OCI-LY7 (cell line): ENCODE data around the gene HMG20A. TPM values are rescaled to one million over a fixed set of nuclear protein-coding genes. Genes with fewer than 3 reads are reported as not detected.

Experiments used
- BruUV-seq: library from RNA; stranded (reverse); fragments of 400-500 nt; replicated peaks from 2 replicates; lab custom pipeline; 2021; lab: Mats Ljungman, UMichigan
- CTCF ChIA-PET: fragments of 300-600 bp; sonication (Branson Sonifier 250); formaldehyde crosslinking; loops from one replicate; lab custom pipeline; 2022; ENCODE audit warnings: antibody characterized with exemption; ENCODE audit not compliant: unreplicated experiment; lab: Charles Lee
- POLR2A ChIA-PET: fragments of 300-600 bp; sonication (Branson Sonifier 250); formaldehyde crosslinking; loops from one replicate; lab custom pipeline; 2022; ENCODE audit warnings: antibody characterized with exemption; lab: Charles Lee
- DNase-seq: peaks from one replicate; pipeline ENCODE4 v3.0.0-alpha.2; 2015; ENCODE audit warnings: low spot score
- H2AFZ ChIP-seq: fragments of 200-600 bp; sonication (generic), shearing (Covaris generic); 2 replicates; pipeline ENCODE4 v1.6.1; 2014; ENCODE audit warnings: mild to moderate bottlenecking, antibody characterized with exemption, low read length, moderate library complexity
- H3K27ac ChIP-seq: fragments of 200-600 bp; sonication (generic); 2 replicates; pipeline ENCODE4 v1.5.1; 2014; ENCODE audit warnings: mixed run types, low read depth, mild to moderate bottlenecking, moderate library complexity, low read length, inconsistent platforms; ENCODE audit not compliant: poor library complexity, severe bottlenecking
- H3K36me3 ChIP-seq: fragments of 200-600 bp; sonication (generic); 2 replicates; pipeline ENCODE4 v1.6.1; 2014; ENCODE audit warnings: mild to moderate bottlenecking, antibody characterized with exemption, low read length, moderate library complexity, mixed read lengths; ENCODE audit not compliant: insufficient read depth
- H3K4me1 ChIP-seq: fragments of 200-600 bp; sonication (generic); 2 replicates; pipeline ENCODE4 v1.5.1; 2014; ENCODE audit warnings: mild to moderate bottlenecking, low read length; ENCODE audit not compliant: insufficient read depth, poor library complexity, severe bottlenecking
- H3K4me2 ChIP-seq: fragments of 200-600 bp; sonication (generic); 2 replicates; pipeline ENCODE4 v1.6.1; 2014; ENCODE audit warnings: mild to moderate bottlenecking, low read length
- H3K4me3 ChIP-seq: fragments of 200-600 bp; sonication (generic); 2 replicates; pipeline ENCODE4 v1.5.1; 2014; ENCODE audit warnings: mild to moderate bottlenecking, low read depth, low read length; ENCODE audit not compliant: poor library complexity, severe bottlenecking
- H3K79me2 ChIP-seq: fragments of 200-600 bp; sonication (generic); 2 replicates; pipeline ENCODE4 v1.6.1; 2016; ENCODE audit warnings: low read depth, mild to moderate bottlenecking, low read length, moderate library complexity, mixed read lengths; ENCODE audit not compliant: insufficient read depth
- H3K9me2 ChIP-seq: fragments of 200-600 bp; sonication (generic); 2 replicates; pipeline ENCODE4 v1.6.1; 2016; ENCODE audit warnings: mild to moderate bottlenecking, low read length, mixed read lengths; ENCODE audit not compliant: insufficient read depth
- H3K9me3 ChIP-seq: fragments of 200-600 bp; sonication (generic); 2 replicates; pipeline ENCODE4 v1.6.1; 2014; ENCODE audit warnings: mild to moderate bottlenecking, mixed run types, low read length, mixed read lengths
- H4K20me1 ChIP-seq: fragments of 200-600 bp; sonication (generic); 2 replicates; pipeline ENCODE4 v1.6.1; 2014; ENCODE audit warnings: mild to moderate bottlenecking, antibody characterized with exemption, low read length, moderate library complexity, mixed read lengths; ENCODE audit not compliant: insufficient read depth
- CTCF ChIP-seq: fragments of 200-600 bp; sonication (generic); conservative IDR thresholded peaks from 2 replicates; pipeline ENCODE4 v1.5.1; 2014; ENCODE audit warnings: mild to moderate bottlenecking, antibody characterized with exemption, low read length, moderate library complexity, mixed read lengths
- EZH2phosphoT487 ChIP-seq: fragments of 200-600 bp; sonication (generic); IDR thresholded peaks from 2 replicates; pipeline ENCODE4 v1.6.1; 2018; ENCODE audit warnings: low read depth, borderline replicate concordance, mild to moderate bottlenecking, mixed run types, antibody characterized with exemption, low read length, moderate library complexity, mixed read lengths
- intact Hi-C: fragments of 100-400 bp; cut with micrococcal nuclease; formaldehyde crosslinking; loops from one replicate; pipeline ENCODE4 v1.10.0; 2022; ENCODE audit not compliant: unreplicated experiment
- total RNA-seq, 2 experiments: library from RNA; depleted of rRNA in 1 of 2; stranded (reverse); fragments of >200 nt in 1 of 2; shearing (Covaris generic) in 1 of 2; gene quantifications; 2 replicates each; pipeline ENCODE4 v1.2.3, GENCODE V29; 2014 to 2022

The HMG20A gene
- total RNA-seq, 2 experiments from 2014 or later: 29.1 to 49.9 TPM

GRCh38 chr15:77395013-77395774 is 25.5 kb upstream of the HMG20A start:
- H3K27ac ChIP-seq: no peak overlapping the region
- H3K4me2 ChIP-seq: no peak overlapping the region
- POLR2A ChIA-PET: interaction anchor here (1.2 kb wide), 1 partner anchor 67 kb away, joined by 3 read pairs; no protein-coding TSS in a partner anchor
- no peaks in the 10 kb centered on the region for H3K4me1 ChIP-seq
- CTCF ChIA-PET: no interaction called here
- no peak overlapping the region for H2AFZ ChIP-seq
- H3K9me2 ChIP-seq: no peaks in the 10 kb centered on the region
- H3K79me2 ChIP-seq: no peaks in the 10 kb centered on the region
- intact Hi-C loops: no loop called here
- peaks cover 41% of the 10 kb centered on the region for H3K9me3 ChIP-seq
- H4K20me1 ChIP-seq: no peaks in the 10 kb centered on the region
- no peak overlapping the region for H3K4me3 ChIP-seq
- BruUV-seq: no TSS peak
- H3K36me3 ChIP-seq: no peaks in the 10 kb centered on the region
- TF ChIP-seq CTCF: no peak
- no peak for TF ChIP-seq EZH2phosphoT487
- DNase-seq: no peak

- ChIA-PET CTCF (no interaction called here), POLR2A (no interaction called here)
- H3K4me1 ChIP-seq: no peaks in the 10 kb centered on the region
- H2AFZ ChIP-seq: no peak overlapping the region
- H3K4me3 ChIP-seq: no peak overlapping the region
- H3K79me2 ChIP-seq: no peaks in the 10 kb centered on the region
- no peak for DNase-seq
- BruUV-seq: no TSS peak
- no peak overlapping the region for H3K4me2 ChIP-seq
- no peak overlapping the region for H3K27ac ChIP-seq
- TF ChIP-seq EZH2phosphoT487: no peak
- no peak for TF ChIP-seq CTCF
- H3K9me3 ChIP-seq: peaks cover 43% of the 10 kb centered on the region
- no peaks in the 10 kb centered on the region for H4K20me1 ChIP-seq
- H3K36me3 ChIP-seq: no peaks in the 10 kb centered on the region
- intact Hi-C loops: no loop called here
- H3K9me2 ChIP-seq: no peaks in the 10 kb centered on the region
These were observed 24.0 kb upstream of the HMG20A start for GRCh38 chr15:77396692-77397091.

DNA sequence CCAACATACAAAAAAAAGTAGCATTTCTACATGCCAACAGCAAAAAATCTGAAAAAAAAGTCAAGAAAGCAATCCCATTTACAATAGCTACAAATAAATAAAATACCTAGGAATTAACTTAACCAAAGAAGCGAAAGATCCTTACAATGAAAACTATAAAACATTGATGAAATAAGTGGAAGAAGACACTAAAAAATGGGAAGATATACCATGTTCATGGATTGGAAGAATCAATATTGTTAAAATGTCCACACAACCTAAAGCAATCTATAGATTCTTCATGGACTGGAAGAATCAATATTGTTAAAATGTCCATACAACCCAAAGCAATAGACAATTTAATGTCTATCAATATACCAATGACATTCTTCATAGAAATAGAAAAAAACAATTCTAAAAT is 21.8 kb upstream of the HMG20A start:
- no TSS peak for BruUV-seq
- ChIA-PET CTCF (no interaction called here), POLR2A (no interaction called here)
- H3K27ac ChIP-seq: no peak overlapping the region
- H3K4me2 ChIP-seq: no peak overlapping the region
- TF ChIP-seq CTCF: no peak
- TF ChIP-seq EZH2phosphoT487: no peak
- H2AFZ ChIP-seq: no peak overlapping the region
- no peak overlapping the region for H3K4me3 ChIP-seq
- no peaks in the 10 kb centered on the region for H3K9me2 ChIP-seq
- no peaks in the 10 kb centered on the region for H3K79me2 ChIP-seq
- no peaks in the 10 kb centered on the region for H4K20me1 ChIP-seq
- DNase-seq: no peak
- intact Hi-C loops: no loop called here
- no peaks in the 10 kb centered on the region for H3K4me1 ChIP-seq
- no peaks in the 10 kb centered on the region for H3K36me3 ChIP-seq
- H3K9me3 ChIP-seq: peaks cover 43% of the 10 kb centered on the region
